Fibroblast of upper back skin (primary cell): ENCODE measurements around the gene TRIM40.
"Not testable (repeated sequence)": the region's sequence is repeated elsewhere in the genome, so short reads cannot be mapped to it uniquely, and the experiment has no call there.

ENCODE experiments used
- DNase-seq: peaks from one replicate; pipeline ENCODE4 v3.0.0-alpha.2; 2013

The TRIM40 gene

GRCh38 chr6:30113841-30114240 is 22.1 kb upstream of the TRIM40 start:
- no peak for DNase-seq

GRCh38 chr6:30116724-30117123 is 19.2 kb upstream of the TRIM40 start:
- no peak for DNase-seq

- DNase-seq, result not testable (repeated sequence)
These were observed 17.2 kb upstream of the TRIM40 start for GRCh38 chr6:30118691-30119090.

GRCh38 chr6:30121446-30122366 is 14.2 kb upstream of the TRIM40 start:
- DNase-seq, result no peak

DNA sequence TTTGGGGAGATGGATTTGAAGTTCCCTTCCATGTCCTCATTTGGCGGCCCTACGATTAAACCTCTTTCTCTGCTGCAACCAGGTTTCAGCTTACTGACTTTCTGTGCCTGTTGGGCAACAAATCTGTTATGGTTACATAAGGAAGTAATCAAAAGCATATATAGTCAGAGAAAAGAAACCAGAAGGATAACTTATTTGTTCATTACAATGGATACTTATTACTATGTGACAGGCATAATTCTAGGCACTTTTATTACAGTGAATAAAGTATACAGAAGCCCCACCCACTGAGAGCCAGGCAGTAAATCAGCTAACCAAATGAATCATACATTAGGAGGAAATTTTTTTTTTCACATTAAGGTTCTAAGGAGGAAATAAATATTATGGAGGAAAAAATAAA is 13.4 kb upstream of the TRIM40 start:
- DNase-seq, result no peak

GRCh38 chr6:30127238-30128093 is 8.5 kb upstream of the TRIM40 start:
- no peak for DNase-seq

GRCh38 chr6:30129265-30130178 is 6.4 kb upstream of the TRIM40 start:
- no peak for DNase-seq

- no peak for DNase-seq
These were observed 5.7 kb upstream of the TRIM40 start for GRCh38 chr6:30130179-30130679.

GRCh38 chr6:30130887-30131862 is 4.8 kb upstream of the TRIM40 start:
- DNase-seq, result peak; percentile 84

DNA sequence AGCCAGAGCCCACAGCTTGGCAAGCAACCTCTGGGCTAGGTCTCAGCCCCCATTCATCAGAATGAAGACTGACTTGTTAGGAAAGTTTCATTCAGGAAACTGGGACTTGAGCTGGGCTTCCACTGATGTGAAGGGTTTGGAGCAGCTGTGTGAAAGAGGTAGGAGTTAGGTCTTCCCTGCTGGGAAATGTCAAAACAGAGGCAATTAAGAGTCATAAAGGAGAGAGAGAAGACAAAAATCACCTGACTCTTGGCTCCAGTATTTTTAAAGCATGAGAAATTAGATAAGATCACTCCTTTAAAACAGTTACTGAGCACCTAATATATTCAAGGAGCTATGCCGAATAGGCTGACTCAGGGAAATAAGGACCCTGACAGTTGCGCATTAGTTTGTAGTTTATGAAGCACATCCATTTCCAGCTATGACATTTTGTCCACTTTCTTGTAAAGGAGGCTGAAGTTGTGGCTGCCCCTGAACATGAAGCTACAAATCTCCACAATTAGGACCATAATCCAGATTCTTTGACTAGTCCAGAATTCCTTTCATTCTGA is 3.9 kb upstream of the TRIM40 start:
- DNase-seq, result no peak

DNA sequence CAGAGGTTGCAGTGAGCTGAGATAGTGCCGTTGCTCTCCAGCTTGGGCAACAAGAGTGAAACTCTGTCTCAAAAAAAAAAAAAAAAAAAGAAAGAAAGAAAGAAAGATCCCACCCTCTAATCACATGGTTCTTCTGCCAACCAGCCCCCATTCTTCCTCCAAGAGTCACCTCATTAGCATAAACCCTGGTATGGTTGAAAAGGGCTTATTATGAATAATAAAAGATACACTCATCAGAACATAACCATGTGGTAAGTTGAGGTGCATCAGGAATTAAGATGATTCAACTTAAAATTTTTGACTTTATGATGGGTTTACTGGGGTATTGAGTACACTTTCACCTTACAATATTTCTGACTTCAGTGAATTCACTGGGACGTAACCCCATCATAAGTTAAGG is 793 bp upstream of the TRIM40 start:
- DNase-seq, result no peak

DNA sequence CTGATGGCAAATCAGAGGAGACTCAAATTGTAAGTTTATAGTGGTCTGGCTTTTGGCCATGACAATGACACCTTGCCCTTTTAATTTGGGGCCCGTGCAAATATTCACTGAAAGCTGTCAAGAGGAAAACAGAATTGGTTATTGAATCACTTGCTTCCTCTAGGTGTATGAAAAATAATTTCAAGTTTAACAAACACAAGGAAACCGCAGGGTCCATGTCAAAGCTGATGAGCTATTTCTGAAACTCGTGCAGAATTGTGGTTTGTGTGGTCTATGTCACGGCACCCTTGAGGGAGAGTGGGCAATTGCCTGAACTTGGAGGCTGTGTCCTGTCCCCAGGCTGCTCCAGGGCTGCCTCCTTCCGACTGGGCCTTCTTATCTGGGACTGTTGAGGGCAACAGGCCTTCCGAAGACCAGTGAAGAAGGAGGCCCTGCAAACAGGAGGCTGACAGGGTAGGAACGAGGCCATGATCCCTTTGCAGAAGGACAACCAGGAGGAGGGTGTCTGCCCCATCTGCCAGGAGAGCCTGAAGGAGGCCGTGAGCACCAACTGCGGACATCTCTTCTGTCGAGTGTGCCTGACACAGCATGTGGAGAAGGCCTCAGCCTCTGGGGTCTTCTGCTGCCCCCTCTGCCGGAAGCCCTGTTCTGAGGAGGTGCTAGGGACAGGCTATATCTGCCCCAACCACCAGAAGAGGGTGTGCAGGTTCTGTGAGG is 788 bp downstream of the TRIM40 start:
- DNase-seq, result no peak

DNA sequence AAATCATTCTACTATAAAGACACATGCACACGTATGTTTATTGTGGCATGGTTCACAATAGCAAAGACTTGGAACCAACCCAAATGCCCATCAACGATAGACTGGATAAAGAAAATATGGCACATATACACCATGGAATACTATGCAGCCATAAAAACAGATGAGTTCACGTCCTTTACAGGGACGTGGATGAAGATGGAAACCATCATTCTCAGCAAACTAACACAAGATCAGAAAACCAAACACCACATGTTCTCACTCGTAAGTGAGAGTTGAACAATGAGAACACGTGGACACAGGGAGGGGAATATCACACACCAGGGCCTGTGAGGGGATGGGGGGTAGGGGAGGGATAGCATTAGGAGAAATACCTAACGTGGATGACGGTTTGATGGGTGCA is 4.3 kb downstream of the TRIM40 start:
- DNase-seq, result not testable (repeated sequence)

- DNase-seq, result no peak
These were observed 6.7 kb downstream of the TRIM40 start for GRCh38 chr6:30142665-30143064.

DNA sequence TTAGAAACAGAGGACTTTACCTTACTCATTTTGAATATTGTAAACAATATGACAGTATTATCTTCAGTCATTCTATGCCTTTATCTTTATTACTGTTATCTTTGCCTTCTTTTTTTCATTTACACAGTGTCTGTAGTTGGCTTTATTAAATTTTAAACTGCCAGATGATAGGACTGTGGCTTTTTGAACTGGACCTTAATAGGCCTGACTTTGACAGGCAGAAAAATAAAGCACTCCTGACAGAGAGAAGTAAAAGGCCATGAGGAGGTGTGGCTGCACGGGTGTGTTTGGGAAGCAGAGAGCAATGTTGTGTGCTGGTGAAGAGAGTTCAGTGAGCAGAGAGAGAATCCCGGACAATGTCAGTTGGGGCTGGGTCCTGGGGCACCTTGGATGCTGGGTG is 7.8 kb downstream of the TRIM40 start:
- no peak for DNase-seq

GRCh38 chr6:30144811-30145210 is 8.9 kb downstream of the TRIM40 start:
- no peak for DNase-seq

- DNase-seq, result no peak
These were observed 9.9 kb downstream of the TRIM40 start for GRCh38 chr6:30145818-30146217.

GRCh38 chr6:30147096-30147495 is 11.2 kb downstream of the TRIM40 start:
- no peak for DNase-seq

DNA sequence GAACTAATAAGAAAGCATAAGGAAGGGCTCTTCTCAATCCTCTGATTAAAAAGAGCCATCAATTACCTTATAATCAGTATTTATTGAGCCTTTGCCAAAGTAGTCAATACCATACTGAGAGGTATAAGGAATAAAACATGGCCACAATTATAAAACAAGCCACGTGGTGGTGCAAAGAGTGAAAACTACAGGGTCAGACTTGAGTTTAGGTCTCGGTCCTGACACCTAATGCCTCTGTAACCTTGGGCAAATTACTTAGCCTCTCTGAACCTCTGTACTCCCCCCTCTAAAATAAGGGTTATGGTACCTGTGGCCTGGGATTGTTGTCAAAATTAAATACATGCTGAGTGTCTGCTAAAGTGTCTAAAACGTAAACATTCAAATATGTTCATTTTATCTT is 13.3 kb downstream of the TRIM40 start:
- DNase-seq, result no peak

GRCh38 chr6:30149858-30150550 is 14.1 kb downstream of the TRIM40 start:
- DNase-seq, result peak; percentile 20
